Measurements from ENCODE around the gene TMEM132D. TPM values are rescaled to one million over a fixed set of nuclear protein-coding genes. Genes with fewer than 3 reads are reported as not detected.

TMEM132D gene
- total RNA-seq, 2 donors from 2014 or later, result 0.05 TPM; not detected in 1

DNA sequence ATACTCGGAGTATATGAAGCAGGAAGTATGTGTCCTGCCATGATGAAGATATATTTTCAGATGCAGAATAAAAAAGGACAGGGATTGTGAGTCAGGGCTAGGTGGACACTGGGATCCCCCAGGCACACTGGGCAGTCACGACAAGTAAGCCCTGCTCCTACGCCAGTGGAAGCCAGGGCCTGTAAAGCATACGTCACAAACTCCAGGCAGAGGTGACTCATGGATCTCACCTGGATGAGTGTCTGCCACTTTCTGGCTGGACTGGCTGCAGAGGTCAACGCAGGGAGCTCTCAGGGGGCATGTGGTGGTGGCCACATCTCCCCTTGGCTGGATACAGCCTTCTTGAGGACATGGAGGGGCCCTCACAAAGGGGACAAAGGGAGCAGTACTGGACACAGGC, 788.3 kb downstream of the TMEM132D start:
- no peak for ATAC-seq
- intact Hi-C loops (cut with DNase I), result no loop called here
- DNase-seq, result no peak

DNA sequence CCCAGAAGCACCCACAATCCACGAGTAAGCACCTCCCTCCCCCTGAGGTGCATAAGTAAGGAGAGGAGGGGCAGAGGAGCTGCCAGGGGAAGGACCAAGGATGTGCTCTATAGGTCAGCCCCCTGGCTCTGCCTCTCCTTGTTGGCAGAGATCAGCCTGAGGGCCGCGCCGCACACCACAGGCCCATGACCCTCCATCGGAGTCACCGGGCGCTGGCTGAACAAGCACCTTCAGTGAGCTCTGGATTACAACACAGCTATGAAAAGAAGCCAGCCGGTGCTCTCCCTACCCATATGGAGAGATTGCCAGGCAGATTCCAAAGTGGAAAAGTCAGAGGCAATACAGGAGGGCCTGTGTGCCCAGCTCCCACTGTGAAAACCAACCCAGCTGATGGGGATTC, 793.2 kb downstream of the TMEM132D start:
- intact Hi-C loops (cut with DNase I), result no loop called here
- ATAC-seq (no peak), DNase-seq (no peak)

DNA sequence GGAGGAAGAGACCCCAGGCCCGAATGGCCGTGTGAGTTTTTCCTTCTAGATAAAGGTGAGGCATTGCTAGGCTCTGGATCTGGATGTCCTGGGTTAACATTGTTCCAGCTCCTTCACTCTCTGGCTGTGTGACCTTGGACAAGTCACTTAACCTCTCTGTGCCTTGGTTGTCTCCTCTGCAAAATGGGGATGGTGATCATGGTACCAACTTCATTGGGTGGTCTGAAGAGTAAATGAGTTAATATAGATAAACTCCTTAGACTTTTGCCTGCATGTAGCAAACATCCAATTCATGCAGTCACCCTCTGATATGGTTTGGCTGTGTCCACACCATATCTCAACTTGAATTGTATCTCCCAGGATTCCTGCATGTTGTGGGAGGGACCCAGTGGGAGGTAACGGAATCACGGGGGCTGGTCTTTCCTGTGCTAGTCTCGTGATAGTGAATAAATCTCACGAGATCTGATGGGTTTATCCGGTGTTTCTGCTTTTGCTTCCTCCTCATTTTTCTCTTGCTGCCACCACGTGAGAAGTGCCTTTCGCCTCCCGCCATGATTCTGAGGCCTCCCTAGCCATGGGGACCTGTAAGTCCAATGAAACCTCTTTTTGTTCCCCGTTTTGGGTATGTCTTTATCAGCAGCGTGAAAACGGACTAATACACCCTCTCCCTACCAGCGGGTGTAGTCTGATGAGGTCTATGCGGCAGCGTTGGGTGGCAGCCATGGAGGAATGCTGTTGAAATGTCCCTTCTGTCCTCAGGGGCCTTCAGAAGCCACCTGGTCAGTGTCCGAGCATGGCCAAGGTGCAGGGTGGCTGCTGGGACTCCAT, 794.4 kb downstream of the TMEM132D start:
- ATAC-seq, result no peak
- intact Hi-C loops (cut with DNase I), result no loop called here
- DNase-seq, result no peak

DNA sequence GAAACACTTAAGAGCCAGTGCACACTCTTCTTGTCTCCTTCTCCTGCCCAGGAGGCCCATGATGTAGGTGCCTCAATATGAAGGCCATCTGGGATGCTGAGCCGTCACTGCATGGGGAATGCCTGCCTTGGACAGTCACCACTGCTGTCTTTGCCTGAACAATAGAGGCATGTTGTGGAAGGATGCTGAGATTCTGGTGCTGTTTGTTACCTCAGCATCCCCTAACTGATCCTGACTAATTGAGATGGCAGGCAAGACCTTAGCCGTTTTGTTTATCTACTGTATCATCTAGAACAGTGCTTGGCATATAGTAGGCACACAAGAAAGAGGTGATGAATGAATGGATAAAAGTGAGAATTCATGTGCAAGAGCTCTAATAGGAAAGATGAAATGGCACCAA, 797.1 kb downstream of the TMEM132D start:
- no peak for ATAC-seq
- DNase-seq, result no peak
- intact Hi-C loops (cut with DNase I), result no loop called here

DNA sequence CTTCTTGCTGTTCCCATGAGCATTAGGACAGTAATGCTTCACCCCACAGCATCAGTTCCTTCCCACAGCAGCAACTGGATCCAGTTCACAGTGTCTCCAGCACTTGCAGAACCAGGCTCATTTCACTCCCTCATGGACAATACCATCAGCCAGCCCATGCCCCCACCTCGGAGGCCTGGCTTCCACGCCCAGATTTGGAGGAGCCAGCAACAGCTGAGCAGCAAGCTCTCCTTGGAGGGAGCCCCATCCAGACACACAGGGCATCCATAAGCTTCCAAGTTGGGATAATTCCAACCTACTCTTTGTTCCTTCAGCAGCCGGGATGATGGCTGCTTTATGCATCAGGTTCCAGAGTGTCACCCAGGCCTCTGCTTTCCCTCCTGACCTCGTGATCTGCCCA, 800.6 kb downstream of the TMEM132D start:
- intact Hi-C loops (cut with DNase I), result no loop called here
- DNase-seq (no peak), ATAC-seq (no peak)

DNA sequence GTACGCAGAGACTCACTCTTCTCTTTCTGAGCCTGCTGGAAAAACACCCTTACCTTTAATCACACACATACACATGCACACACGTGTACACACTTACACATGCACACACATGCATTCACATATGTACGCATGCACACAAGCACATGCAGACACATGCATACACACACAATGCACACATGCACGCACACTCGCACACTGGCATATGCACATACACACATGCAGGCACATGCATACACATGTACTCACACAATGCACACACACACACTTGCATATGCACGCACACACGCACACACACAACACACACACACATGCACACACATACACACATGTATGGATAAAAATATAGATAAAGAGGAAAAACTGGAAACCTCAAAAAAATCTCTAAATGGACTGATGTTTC, 801.6 kb downstream of the TMEM132D start:
- no peak for ATAC-seq
- intact Hi-C loops (cut with DNase I), result no loop called here
- DNase-seq, result no peak

DNA sequence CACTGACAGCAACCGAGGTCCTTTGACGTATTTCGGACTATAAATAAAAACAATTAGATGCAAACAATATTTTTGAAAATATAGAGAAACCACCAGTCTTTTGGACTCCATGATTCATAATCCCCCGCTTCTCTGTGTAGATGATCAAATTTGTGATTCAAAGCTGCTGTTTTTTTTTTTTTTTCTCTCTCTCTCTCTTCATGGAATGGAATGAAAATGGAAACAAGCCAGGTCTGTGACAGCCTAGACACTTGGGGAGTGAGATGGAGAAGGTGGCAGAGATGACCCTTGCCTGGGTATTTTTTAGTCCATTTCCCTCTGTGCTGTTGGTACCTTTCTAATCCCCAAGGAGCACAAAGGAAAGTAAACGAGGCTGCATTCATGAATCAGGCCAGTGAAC, 802.0 kb downstream of the TMEM132D start:
- ATAC-seq, result no peak
- intact Hi-C loops (cut with DNase I), result no loop called here
- DNase-seq, result no peak

DNA sequence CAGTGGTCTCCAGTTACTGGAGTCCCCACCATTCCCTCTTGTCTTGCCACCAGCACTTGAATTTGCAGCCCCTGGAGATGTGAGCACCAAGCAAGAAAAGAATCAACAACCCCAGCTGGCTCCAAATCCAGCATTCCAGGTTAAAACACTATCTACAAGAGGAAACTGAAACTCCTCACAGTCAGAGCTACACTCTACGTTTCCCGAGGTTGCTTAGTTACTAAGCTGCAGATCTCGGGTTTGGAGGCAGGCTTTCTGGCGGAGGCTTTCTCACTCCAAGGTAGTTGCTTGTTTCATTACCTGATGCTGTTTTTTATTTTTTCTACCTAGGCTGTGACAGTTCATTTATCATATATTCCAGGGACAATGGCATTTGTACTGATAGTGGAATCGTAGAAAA, 802.4 kb downstream of the TMEM132D start:
- no peak for DNase-seq
- ATAC-seq, result no peak
- intact Hi-C loops (cut with DNase I), result no loop called here

DNA sequence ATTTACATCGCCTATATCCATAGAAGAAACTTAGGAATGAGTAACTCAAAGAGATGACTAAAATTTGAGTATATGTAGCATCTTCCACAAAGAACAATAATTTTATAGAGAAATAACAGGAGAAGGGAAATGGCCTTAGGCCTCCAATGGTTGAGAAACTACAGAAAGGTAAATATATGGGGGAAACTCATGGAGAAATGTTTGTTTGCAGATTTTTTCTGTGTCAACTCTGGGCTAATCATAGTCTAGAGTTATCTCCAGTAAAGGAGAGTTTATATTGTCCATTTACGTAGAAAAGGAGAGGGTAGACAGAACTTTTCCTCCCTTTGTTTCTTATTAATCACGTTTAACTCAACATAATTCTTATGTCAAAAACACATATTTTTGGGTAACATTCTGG, 806.4 kb downstream of the TMEM132D start:
- no peak for ATAC-seq
- intact Hi-C loops (cut with DNase I), result no loop called here
- no peak for DNase-seq

DNA sequence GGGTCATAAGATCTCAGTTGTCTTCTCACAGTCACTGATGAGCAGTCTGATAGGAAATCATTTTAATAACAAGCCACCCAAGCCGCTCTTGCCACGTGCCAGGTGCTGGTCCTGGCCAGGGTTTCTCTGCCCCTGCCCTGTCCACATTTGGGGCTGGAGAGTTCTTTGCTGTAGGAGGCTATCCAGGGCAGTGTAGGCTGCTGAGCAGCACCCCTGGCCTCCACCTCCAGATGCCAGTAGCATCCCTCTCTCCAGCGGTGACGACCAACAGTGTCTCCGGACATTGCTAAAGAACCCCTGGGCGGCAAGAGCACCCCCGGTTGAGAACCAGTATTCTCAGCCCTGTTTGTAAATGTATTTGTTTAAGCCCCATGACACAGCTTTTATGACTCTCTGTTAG, 806.9 kb downstream of the TMEM132D start:
- DNase-seq (no peak), ATAC-seq (no peak)
- intact Hi-C loops (cut with DNase I), result no loop called here

DNA sequence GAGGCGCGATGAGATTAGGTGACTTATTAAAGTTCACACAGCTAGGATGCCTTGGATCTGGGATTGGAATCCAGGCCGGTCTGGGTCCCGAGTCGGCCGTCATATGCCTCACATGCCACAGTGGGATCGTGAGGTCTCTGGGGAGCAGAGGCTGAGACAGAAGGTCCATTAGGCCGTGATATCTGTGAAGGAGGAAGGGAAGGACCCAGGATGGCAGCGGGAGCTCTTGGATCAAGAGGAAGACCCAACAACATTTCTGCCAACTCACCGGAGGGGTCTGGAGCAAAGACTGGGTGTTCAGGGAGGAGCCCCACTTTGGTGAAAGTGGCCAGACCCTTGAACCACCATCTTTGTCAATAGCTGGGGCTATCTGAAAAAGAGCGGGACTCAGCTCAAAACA, 807.6 kb downstream of the TMEM132D start:
- DNase-seq (no peak), ATAC-seq (no peak)
- intact Hi-C loops (cut with DNase I), result no loop called here

DNA sequence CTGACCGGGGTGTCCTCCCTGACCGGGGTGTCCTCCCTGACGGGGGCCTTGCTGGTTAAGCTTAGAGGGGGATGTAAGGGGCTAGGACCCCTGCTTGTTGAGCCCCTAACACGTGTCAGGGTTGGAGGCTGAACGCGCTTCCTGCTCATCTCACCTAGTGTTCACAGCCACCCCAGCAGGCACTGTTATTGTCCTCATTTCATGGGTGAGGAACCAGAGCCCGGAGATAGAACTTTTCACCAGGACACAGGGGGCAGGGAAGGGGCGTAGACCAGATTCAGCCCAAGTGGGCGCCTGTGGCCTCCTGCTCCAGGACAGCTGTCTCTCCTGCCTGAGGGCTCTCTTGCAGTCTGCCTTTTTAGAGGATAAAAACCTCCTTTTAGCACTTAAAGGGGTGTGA, 814.2 kb downstream of the TMEM132D start:
- intact Hi-C loops (cut with DNase I), result no loop called here
- ATAC-seq, result no peak
- no peak for DNase-seq

DNA sequence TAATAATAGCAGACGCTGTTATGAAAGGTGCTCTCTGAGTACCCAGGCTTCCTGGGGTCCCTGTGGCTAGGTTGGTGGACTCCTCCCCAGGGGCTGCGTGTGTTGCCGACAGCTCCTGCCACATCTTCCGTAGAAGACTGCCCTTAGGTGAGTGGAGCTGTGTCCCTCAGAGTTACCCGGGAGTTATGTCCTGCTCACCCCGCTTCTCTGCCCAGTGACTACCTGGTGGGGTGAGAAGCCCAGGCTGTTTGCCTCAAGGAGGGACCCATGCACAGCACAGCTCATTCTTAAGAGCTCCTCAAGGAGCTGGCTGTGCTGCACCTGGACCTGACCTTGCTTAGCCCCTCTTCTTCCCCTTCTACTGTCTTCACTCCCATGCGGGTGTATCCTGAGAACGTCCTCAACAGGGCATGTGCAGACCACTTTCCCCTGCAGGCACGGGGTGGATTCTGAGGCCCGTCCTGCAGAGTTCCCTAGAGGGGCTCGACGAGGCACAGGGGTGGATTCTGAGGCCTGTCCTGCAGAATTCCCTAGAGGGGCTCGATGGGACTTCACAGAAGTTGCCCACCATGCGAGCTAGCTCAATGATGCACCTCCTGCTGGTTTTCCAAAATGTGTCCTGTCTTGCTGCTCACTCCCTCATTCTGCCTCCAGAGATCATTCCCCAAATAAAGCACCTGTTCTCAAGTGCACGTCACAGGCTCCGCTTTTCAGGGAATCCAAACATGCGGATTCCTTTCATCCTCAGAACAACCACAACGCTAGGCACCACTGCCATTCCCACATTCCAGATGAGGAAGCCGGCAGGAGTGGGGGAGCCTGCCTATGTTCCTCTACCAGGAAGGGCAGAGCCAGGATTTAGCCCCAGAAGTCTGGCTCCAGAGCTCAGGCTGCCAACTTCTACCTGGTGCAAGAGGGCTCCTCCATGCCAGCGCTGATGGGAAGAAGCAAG, 818.7 kb downstream of the TMEM132D start:
- DNase-seq (no peak), ATAC-seq (no peak)
- intact Hi-C loops (cut with DNase I), result no loop called here

DNA sequence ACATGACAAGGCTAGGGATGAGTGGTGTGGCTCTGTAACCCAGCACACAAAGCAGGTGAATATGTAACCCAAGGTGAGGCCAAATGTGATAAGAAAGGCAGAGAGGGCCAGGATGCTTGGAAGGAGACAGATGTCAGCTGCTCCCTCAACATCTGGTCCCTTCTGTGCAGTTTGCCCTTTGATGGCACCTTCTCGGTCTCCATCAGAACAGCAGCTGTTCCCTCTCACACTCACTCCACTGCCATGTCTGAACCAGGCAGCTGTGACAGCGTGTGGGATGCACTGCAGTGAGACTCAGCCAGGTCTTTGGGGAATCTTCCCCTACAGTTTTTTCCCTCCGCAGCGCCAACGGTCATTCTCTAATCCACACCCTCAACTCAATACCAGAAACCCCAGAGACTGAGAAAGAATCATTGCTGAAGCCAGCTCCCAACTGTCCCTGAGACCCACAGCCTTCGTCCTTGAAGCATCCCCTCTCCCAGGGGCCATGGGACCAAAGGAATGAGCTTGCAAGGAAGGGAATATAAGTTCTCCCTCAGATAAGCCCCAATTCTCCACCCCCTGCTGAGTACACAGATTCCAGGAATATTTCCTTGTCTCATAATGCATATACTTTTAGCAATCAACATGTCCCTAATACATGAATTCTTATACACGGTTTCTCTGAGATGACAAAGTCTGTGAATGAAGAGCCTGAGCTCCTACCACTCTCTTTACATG, 820.5 kb downstream of the TMEM132D start:
- DNase-seq (no peak), ATAC-seq (no peak)
- intact Hi-C loops (cut with DNase I), result no loop called here

DNA sequence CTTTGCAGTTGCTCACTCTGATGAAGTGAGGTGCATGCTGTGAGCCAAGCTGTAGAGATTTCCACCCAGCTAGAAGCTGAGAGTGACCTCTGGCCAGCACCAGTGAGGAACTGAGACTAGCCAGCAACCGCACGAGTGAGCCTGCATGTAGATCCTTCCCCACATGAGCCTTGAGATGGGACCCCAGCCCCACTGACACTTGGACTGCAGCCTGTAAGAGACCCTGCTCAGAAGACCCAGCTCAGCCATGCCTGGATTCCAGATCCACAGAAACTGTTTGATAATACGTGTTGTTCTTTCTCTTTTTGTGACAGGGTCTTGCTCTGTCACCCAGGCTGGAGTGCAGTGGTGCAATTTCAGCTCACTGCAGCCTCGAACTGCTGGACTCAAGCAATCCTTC, 821.4 kb downstream of the TMEM132D start:
- DNase-seq (no peak), ATAC-seq (no peak)
- intact Hi-C loops (cut with DNase I), result no loop called here

DNA sequence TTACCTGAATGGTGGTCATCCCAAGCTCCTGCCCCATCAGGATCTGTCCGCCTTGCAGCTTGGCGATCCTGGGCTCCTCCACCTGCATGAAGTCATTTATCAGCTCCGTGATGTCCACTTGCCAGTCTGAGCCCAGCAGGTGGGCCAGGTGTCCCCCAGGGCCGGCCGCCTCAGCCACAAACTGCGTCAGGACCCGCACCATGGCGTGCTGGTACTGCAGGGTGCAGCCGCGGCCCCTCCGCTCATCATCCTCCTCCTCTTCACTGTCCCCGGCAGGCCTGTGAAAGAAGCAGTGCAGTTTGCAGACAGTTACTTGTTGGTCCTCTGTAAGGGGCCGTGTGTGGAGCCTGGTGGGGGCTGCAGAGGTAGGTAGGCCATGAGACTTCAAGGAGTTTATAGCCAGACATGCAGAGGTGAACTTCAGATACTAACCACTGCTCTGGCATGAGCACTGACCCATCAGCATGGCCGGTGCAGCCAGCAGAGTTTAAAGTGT, 822.0 kb downstream of the TMEM132D start:
- ATAC-seq (no peak), DNase-seq (no peak)
- intact Hi-C loops (cut with DNase I), result no loop called here

DNA sequence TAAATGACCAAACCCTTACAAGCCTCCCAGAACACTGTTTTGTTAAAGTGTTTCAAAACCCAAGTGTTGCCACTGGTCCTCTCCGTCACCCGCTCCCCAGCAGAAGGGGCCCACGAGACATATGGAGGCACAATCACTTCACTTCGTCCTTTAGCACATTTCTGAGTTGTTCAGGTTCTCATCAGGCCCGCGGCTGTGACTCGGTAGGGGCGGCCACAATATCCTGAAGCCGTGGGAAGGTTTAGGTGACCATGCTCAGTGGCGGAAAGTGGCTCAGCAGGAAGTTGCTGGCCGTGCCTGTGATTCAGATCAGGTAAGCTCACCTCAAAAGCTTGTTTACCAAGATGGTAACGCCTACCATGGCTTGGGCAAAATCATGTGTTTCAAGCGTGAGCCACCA, 823.0 kb downstream of the TMEM132D start:
- DNase-seq (no peak), ATAC-seq (no peak)
- intact Hi-C loops (cut with DNase I), result no loop called here

DNA sequence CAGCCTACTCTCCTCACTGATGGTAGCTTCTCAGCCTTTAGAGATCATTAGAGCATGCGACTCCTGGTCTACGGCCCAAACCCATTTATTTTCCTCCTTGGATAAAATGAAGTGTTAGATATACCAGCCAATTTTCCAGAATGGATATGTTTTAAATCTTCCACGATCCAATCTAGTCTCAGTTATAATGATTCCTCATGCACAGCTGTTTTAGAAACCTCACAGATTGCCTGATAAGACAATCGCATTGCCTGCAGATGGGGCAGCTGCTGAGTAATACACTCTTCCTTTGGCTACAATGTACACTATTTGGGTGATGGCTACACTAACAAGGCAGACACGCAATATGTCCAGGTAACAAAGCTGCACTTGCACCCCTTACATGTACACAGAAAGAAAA, 823.4 kb downstream of the TMEM132D start:
- ATAC-seq, result no peak
- no peak for DNase-seq
- intact Hi-C loops (cut with DNase I), result no loop called here

DNA sequence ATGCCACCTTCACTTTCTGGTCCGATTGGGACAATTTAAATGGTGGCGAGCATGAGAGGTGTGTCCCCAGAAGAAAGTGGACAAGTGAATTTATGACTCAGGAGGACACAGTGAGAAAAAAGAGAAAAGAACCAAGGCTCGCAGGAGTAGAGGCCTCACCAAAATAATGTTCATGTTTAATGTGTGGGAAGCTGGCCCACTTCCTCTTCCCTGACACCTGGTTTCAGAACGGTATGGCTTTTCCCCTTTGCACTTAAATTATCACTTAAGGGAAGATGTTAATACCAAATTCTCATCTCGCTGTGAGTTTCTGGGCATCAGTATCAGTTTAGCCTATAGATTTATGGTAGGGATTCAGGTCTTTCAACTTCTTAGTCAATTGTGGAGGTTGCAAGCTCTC, 824.1 kb downstream of the TMEM132D start:
- ATAC-seq (no peak), DNase-seq (no peak)

More for the DNA sequence above, 824.1 kb downstream of the TMEM132D start:
- intact Hi-C loops (cut with DNase I), result no loop called here
